ENCODE results near the gene KCND3.

Gene KCND3

GRCh38 chr1:111737216-111738132 is 252.0 kb downstream of the KCND3 start:
- DNase-seq: no peak

DNA sequence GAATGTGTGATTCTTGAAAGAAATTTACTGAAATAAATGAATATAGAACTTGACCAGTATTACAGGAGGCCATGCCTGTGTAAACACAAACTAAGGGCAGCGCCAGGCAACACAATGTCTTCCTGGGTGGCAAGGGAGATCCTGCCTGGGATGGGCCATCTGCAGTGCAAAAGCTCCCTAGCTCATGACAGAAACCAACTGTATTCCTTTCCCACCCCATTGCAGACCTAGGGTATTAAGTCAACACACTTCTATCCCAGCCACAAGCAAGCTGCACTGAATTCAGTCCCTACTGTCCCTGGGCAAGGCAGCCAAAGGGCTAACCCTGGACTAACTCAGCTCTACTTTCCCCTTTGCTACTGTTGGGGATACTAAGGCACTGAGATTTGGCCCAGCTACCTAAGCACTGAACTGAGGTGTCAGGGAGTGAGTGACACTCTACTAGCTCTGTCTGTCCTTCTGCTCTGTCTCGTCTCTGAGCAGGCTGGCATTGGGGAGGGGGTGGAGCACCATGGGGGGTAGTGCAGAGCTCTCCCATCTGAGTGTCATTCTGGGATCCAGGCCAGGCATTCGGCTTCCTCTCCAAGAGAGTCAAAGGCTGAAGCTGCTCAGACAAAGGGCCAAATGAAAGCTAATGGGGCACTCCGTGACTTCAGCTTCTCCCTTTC is 252.8 kb downstream of the KCND3 start:
- DNase-seq: no peak

GRCh38 chr1:111735858-111736544 is 253.5 kb downstream of the KCND3 start:
- DNase-seq: no peak

GRCh38 chr1:111735321-111735720 is 254.1 kb downstream of the KCND3 start:
- no peak for DNase-seq

- DNase-seq: no peak
Measured at GRCh38 chr1:111734856-111735255, 254.6 kb downstream of the KCND3 start.

- no peak for DNase-seq
Measured at GRCh38 chr1:111734426-111734825, 255.0 kb downstream of the KCND3 start.

- no peak for DNase-seq
Measured at GRCh38 chr1:111733992-111734341, 255.5 kb downstream of the KCND3 start.

DNA sequence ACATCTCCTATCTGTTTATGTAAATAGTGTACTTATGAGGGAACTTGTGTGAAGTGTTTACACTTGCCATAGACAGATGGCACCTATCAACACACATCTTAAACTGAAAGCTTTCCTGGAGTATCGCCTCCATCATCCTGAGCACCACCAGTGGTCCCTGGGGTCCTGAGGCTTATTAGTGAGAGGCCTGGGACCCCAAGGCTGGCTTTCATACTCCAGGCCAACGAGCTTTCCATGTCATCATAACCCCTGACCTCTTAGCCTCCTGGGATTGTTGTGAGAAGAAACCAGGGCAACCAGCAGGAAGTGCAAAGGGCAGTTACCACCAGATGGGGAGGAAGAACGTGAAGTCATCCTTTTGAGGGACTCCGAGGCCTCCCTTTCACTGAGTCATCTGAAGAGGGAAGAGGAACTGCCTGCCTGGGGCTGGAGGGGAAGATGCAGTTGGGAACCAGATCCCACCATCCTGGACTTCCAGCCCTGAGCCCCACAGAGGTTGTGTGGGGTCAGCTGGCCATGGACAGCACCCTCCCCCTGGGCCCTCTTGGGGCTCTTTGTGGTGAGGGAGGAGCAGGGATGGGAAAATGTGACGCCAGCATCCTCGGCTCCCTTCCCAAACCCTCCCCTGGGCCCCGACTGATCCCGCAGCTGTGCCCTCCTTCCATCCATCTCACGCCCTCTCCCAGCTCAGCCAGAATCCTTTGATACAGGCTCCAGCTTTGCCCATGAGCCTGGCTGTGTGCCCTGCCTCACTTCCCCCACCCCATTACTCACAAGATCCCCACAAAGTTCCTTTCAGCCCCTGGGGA is 256.1 kb downstream of the KCND3 start:
- no peak for DNase-seq

- no peak for DNase-seq
Measured at GRCh38 chr1:111732718-111733117, 256.8 kb downstream of the KCND3 start.

DNA sequence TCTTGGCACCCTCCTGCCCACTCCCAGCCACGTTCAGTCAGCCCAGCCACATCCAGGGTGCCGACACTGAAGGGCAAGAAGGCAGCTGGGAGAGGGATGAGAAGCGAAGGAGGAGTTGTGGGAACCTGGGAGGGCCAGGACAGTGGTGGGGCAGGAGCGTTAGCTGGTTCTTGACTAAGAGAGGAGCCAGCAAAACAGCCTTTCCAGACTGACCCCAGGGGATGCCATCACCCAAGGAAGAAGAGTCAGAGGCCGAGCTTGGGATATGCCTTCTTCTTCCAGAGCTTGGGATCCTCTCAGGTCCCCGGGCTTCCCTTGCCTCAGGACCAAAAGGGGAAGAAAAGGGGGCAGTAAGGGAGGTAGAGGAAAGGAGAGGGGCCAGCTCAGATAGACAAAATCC is 257.5 kb downstream of the KCND3 start:
- DNase-seq: no peak

DNA sequence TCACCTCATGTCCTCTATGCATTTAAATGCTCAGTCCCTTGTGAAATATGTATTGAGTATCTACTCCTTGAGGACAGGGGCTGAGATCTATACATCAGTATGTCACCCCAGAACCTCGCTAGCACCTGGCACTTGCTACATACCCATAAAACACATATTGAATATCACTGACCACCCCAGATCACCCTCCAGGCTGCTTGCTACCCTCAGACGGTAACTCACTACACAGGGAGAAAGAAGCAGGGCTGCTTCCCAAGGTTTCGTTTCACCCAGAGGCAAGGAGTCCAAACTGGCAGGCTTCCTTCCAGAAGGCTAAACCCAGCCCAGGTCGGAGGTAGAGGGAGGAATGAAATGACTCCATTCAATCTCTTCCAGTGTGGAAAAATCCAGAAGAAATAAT is 258.8 kb downstream of the KCND3 start:
- no peak for DNase-seq

- no peak for DNase-seq
Measured at GRCh38 chr1:111729946-111730681, 259.4 kb downstream of the KCND3 start.

- no peak for DNase-seq
Measured at GRCh38 chr1:111729271-111729921, 260.1 kb downstream of the KCND3 start.

DNA sequence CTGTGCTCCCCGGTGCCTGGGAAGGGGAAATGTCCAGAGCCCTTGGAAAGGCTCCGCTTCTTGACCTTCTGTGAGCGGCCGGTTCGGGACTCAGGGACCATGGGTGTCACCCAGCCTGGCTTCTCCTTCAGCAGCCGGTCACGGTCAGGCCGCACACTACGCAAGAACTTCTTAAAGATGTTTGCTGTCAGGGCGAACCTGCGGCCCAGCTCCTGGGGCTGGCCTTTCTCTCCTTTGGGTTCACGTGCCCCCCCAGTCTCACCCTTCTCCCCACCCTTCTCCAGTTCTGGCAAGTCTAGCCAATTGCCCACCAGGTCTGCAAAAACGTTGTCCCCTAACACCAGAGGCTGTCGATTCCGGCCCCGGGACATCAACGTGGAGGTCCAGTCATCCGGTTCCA is 262.4 kb downstream of the KCND3 start:
- no peak for DNase-seq

DNA sequence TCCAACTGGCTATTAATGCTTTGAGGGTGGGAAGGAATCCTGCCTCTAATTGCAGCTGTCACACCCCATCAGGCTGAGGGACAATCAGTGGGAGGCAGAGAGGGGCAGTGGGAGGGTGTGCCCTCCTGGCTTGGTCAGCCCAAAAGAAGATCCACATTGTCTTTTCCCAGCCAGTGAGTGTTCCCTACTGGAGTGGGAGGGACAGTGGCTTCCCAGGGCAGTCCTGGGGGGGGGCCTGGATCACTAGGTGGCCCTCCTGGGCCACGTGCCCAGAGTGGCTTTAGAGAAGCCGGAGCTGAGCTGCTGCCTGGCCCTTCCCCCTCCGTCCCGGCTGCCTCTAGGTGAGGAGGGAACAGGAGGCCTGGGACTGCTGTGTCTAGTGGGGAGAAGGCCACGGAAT is 264.3 kb downstream of the KCND3 start:
- no peak for DNase-seq

- DNase-seq: no peak
Measured at GRCh38 chr1:111723871-111724270, 265.6 kb downstream of the KCND3 start.

GRCh38 chr1:111723091-111723806 is 266.2 kb downstream of the KCND3 start:
- no peak for DNase-seq

GRCh38 chr1:111720977-111721786 is 268.3 kb downstream of the KCND3 start:
- no peak for DNase-seq

All from activated effector memory CD4-positive, alpha-beta T cell treated with Interleukin-2 at 50 U/mL for 16 hours (primary cell).